Measurements from ENCODE around the gene TBX1. TPM values are rescaled to one million over a fixed set of nuclear protein-coding genes. Genes with fewer than 3 reads are reported as not detected.
"Not testable (repeated sequence)": the region's sequence is repeated elsewhere in the genome, so short reads cannot be mapped to it uniquely, and the experiment has no call there.

Gene TBX1
- total RNA-seq, 1 donor from 2014 or later: 5.9 TPM

DNA sequence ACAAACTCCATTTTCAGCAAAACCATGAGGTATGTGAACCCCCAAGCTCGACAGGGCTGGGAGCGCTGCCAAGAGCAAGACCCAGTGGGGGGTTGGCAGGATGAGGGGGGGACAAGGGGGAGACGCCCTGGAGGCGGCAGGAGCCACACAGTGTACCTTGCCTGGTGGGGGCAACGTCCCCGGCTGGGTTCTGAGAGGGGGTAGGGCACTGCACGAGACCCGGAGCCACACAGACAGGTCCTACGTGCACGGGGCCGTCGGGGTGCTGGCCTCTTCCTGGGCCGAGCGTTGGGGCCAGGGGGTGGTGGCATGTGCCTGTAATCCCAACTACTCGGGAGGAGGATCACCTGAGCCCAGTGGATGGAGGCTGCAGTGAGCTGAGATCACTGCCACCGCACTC is 28.8 kb downstream of the TBX1 start:
- peaks cover 14% of the 10 kb centered on the region for H3K36me3 Mint-ChIP-seq (ENCODE audit: insufficient read depth)
- no peaks in the 10 kb centered on the region for H3K4me1 Mint-ChIP-seq (ENCODE audit: low read depth)
- H3K4me3 Mint-ChIP-seq (ENCODE audit: low read depth): no peak overlapping the region
- TF ChIP-seq, protein P1, sequence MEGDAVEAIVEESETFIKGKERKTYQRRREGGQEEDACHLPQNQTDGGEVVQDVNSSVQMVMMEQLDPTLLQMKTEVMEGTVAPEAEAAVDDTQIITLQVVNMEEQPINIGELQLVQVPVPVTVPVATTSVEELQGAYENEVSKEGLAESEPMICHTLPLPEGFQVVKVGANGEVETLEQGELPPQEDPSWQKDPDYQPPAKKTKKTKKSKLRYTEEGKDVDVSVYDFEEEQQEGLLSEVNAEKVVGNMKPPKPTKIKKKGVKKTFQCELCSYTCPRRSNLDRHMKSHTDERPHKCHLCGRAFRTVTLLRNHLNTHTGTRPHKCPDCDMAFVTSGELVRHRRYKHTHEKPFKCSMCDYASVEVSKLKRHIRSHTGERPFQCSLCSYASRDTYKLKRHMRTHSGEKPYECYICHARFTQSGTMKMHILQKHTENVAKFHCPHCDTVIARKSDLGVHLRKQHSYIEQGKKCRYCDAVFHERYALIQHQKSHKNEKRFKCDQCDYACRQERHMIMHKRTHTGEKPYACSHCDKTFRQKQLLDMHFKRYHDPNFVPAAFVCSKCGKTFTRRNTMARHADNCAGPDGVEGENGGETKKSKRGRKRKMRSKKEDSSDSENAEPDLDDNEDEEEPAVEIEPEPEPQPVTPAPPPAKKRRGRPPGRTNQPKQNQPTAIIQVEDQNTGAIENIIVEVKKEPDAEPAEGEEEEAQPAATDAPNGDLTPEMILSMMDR (IDR thresholded peaks at IDR 0.05; ENCODE audit: unreplicated experiment): no peak
- H3K9me3 Mint-ChIP-seq (ENCODE audit: low read depth): peaks cover 4% of the 10 kb centered on the region
- DNase-seq (ENCODE audit: low spot score, unreplicated experiment): no peak
- H3K27ac Mint-ChIP-seq: no peak overlapping the region
- no peaks in the 10 kb centered on the region for H3K27me3 Mint-ChIP-seq

DNA sequence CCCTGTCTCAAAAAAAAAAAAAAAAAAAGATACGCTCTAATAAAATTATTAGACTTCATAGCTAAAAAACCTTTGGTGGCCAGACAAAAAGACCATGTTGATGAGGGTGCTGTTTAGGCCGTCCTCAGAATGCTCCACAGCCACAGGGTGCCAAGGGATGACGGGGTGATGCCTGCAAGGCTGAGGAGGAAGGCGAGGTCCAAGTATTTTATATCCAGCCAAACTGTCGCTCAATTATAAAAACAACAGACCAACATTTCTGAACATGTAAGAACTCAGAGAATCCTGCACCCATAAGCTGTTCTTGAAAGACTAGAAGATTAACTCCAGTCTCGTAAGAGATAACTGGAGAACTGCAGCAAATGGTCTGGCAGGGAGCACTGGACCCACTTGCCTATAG is 29.2 kb downstream of the TBX1 start:
- TF ChIP-seq, protein P1 (IDR thresholded peaks at IDR 0.05; ENCODE audit: unreplicated experiment): no peak

DNA sequence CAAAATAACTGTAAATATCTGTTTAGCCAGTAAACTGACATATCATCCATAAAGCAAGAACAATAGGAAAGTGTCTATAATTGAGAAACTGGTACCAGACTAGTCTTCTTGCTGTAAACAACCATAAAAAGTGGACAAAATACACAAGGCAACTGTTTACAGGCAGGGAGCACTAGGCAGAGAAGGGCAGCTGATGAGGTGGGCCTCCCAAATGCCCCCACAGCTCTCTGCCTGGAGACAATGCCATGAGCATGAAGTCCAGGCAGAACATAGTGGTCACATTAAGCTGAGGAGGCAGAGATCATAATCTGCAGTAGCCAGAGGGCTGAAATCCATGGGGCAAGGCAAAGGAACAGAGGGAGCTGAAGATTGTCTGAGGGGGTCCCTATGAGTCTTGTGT is 30.7 kb downstream of the TBX1 start:
- H3K4me1 Mint-ChIP-seq (ENCODE audit: low read depth): no peaks in the 10 kb centered on the region
- no peak overlapping the region for H3K27ac Mint-ChIP-seq
- TF ChIP-seq, protein P1 (IDR thresholded peaks at IDR 0.05; ENCODE audit: unreplicated experiment): no peak
- H3K9me3 Mint-ChIP-seq (ENCODE audit: low read depth): peaks cover 4% of the 10 kb centered on the region
- H3K36me3 Mint-ChIP-seq (ENCODE audit: insufficient read depth): peaks cover 14% of the 10 kb centered on the region
- no peak for DNase-seq (ENCODE audit: low spot score, unreplicated experiment)
- H3K27me3 Mint-ChIP-seq: no peaks in the 10 kb centered on the region
- H3K4me3 Mint-ChIP-seq (ENCODE audit: low read depth): no peak overlapping the region

More for the DNA sequence above, 29.2 kb downstream of the TBX1 start:
- no peak overlapping the region for H3K27ac Mint-ChIP-seq
- peaks cover 4% of the 10 kb centered on the region for H3K9me3 Mint-ChIP-seq (ENCODE audit: low read depth)
- no peak for DNase-seq (ENCODE audit: low spot score, unreplicated experiment)
- H3K4me1 Mint-ChIP-seq (ENCODE audit: low read depth): no peaks in the 10 kb centered on the region
- no peak overlapping the region for H3K4me3 Mint-ChIP-seq (ENCODE audit: low read depth)
- peaks cover 14% of the 10 kb centered on the region for H3K36me3 Mint-ChIP-seq (ENCODE audit: insufficient read depth)
- no peaks in the 10 kb centered on the region for H3K27me3 Mint-ChIP-seq

DNA sequence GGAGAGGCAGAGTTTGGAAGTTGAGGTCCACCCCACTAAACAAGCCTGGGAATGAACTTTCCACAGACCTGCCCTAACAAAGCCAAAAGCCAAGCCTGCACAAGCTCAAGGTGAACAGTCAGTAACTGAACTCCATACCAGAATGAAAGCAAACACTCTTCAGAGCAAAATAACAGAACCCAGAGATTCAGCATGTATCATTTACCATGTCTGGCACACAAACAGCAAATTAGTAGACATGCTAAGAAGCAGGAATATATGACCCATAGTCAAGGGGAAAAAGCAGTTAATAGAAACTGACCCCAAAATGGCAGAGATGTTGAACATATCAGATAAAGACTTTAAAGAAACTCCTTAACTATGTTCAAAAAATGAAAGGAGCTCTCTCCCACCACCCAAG is 31.3 kb downstream of the TBX1 start:
- no peak overlapping the region for H3K4me3 Mint-ChIP-seq (ENCODE audit: low read depth)
- no peaks in the 10 kb centered on the region for H3K4me1 Mint-ChIP-seq (ENCODE audit: low read depth)
- TF ChIP-seq, protein P1 (IDR thresholded peaks at IDR 0.05; ENCODE audit: unreplicated experiment): no peak
- DNase-seq (ENCODE audit: low spot score, unreplicated experiment): no peak
- H3K36me3 Mint-ChIP-seq (ENCODE audit: insufficient read depth): peaks cover 14% of the 10 kb centered on the region
- H3K27ac Mint-ChIP-seq: no peak overlapping the region
- peaks cover 4% of the 10 kb centered on the region for H3K9me3 Mint-ChIP-seq (ENCODE audit: low read depth)
- H3K27me3 Mint-ChIP-seq: no peaks in the 10 kb centered on the region

DNA sequence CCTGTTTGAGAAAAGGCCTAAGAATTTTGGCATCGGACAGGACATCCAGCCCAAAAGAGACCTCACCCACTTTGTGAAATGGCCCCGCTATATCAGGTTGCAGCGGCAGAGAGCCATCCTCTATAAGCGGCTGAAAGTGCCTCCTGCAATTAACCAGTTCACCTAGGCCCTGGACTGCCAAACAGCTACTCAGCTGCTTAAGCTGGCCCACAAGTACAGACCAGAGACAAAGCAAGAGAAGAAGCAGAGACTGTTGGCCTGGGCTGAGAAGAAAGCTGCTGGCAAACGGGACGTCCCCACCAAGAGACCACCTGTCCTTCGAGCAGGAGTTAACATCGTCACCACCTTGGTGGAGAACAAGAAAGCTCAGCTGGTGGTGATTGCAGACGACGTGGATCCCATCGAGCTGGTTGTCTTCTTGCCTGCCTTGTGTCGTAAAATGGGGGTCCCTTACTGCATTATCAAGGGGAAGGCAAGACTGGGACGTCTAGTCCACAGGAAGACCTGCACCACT is 31.9 kb downstream of the TBX1 start:
- H3K9me3 Mint-ChIP-seq (ENCODE audit: low read depth); H3K4me1 Mint-ChIP-seq (ENCODE audit: low read depth); DNase-seq (ENCODE audit: low spot score, unreplicated experiment); H3K4me3 Mint-ChIP-seq (ENCODE audit: low read depth); H3K27me3 Mint-ChIP-seq; H3K27ac Mint-ChIP-seq: not testable (repeated sequence)
- H3K36me3 Mint-ChIP-seq (ENCODE audit: insufficient read depth): peaks cover 14% of the 10 kb centered on the region

DNA sequence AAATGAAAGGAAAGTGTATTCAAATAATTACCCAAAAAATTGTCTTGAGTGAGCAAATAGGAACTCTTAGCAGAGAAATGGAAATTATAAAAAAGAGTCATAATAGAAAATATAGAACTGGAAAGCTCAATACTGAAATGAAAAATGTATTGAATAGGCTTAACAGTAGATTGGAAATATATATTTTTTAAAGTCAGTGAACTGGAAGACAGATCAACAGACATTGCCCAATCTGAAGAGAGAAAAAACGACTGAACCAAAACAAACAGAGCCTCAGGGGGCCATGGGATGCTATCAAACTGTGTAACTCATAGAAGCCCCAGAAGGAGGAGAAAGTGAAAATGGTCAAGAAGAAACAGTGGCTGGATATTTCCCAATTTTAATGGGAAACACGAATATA is 32.6 kb downstream of the TBX1 start:
- peaks cover 14% of the 10 kb centered on the region for H3K36me3 Mint-ChIP-seq (ENCODE audit: insufficient read depth)
- H3K4me1 Mint-ChIP-seq (ENCODE audit: low read depth): no peaks in the 10 kb centered on the region
- TF ChIP-seq, protein P1 (IDR thresholded peaks at IDR 0.05; ENCODE audit: unreplicated experiment): no peak
- peaks cover 4% of the 10 kb centered on the region for H3K9me3 Mint-ChIP-seq (ENCODE audit: low read depth)
- no peaks in the 10 kb centered on the region for H3K27me3 Mint-ChIP-seq
- H3K27ac Mint-ChIP-seq: no peak overlapping the region
- no peak overlapping the region for H3K4me3 Mint-ChIP-seq (ENCODE audit: low read depth)
- no peak for DNase-seq (ENCODE audit: low spot score, unreplicated experiment)

Data from progenitor cell of endocrine pancreas (in vitro differentiated cells).